Esophagus muscularis mucosa (tissue), 3 donors: ENCODE results near the gene TCERG1L.

ENCODE experiments used
- CTCF ChIP-seq, 3 experiments: fragments of 200-600 bp in 2 of 3; fragments of 450-650 bp in 1 of 3; sonication (generic) in 2 of 3; IDR thresholded peaks; one replicate each; pipeline ENCODE4 v1.5.1; 2017 to 2019; ENCODE audit warnings: antibody characterized with exemption in 3 of 3, mild to moderate bottlenecking in 2 of 3, moderate library complexity in 1 of 3
- POLR2AphosphoS5 ChIP-seq, 2 donors: sonication (generic); formaldehyde crosslinking; IDR thresholded peaks; one replicate each; pipeline ENCODE4 v1.6.1; 2017; ENCODE audit warnings: antibody characterized with exemption in 2 of 2

DNA sequence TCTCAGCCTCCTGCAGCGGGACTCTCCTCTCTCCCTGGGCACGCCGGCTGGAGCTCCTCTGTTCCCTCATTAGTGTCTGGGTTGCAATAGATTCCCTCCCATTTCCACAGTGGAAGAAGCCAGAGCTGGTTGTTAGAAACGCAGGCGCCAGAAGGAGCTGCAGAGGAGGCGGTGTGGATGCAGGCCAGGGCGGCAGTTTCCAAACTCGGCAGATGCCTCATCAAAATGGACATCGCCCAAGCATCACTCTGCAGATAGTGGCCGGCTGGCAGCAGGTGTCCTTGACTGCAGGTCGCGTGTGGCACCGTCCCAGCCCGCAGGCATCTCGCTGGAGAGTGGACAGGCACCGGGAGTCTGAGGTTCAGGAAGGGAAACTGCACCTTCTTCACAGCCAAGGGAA, 201.8 kb downstream of the TCERG1L start:
- TF ChIP-seq POLR2AphosphoS5 (IDR thresholded peaks at IDR 0.05) (no peak), CTCF (IDR thresholded peaks at IDR 0.05) (no peak)
